GM19467 (cell line): ENCODE results near the gene SHISA5.
A peak's percentile ranks its signal among the peaks of the same experiment; 100 is the strongest.
"Not testable (repeated sequence)": the region's sequence is repeated elsewhere in the genome, so short reads cannot be mapped to it uniquely, and the experiment has no call there.

ENCODE experiments used
- ATAC-seq: cut with Tn5 transposase; IDR thresholded peaks from one replicate; pipeline ENCODE4 v1.9.1; 2021; ENCODE audit warnings: mild to moderate bottlenecking, moderate library complexity; ENCODE audit not compliant: unreplicated experiment

The SHISA5 gene

DNA sequence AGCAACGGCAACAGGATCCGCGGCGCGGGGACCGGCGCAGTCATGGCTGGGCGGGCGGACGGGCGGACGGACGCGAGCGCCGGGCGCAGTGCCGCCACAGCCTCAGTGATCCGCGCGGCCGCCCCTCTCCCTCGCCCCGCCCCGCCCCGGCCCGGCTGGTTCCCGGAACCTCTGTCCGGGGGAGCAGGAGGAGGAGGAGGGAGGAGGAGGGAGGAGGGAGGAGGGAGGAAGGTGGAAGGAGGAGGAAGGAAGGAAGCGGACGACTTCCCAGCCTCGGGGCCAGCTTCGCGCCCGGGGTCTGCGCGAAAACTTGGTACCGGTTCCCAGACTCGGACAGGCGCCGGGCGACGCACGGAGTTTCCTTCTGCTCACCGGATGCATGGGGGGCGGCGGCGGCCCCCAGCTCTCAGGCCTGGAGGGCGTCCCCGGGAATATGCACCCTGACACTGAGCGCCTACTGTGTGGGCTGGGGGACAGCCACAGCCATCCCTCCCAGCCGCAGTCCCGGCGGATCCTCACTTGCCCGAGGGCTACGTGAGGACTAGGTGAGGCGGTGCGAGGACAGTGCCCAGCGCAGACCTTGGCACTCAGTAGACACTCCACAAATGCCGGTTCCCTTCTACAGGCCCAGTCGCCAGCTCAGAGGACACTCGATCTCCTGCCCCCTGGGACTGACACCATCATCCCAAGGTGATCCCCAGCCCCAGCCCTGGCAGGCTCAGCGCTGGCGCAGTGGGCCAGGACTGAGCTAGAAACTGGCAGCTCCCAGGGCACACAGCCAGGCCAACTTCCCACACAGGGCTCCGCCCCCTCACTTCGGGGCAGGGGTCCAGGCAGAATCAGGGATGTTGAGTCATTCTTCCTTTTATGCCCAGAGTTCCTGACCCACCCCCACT, at the start of gene SHISA5:
SHISA5 (minus strand) TSS at position 124 of the 896 bp plus-strand sequence; CDS start at position 44, 80 bp downstream.
- ATAC-seq = no peak

DNA sequence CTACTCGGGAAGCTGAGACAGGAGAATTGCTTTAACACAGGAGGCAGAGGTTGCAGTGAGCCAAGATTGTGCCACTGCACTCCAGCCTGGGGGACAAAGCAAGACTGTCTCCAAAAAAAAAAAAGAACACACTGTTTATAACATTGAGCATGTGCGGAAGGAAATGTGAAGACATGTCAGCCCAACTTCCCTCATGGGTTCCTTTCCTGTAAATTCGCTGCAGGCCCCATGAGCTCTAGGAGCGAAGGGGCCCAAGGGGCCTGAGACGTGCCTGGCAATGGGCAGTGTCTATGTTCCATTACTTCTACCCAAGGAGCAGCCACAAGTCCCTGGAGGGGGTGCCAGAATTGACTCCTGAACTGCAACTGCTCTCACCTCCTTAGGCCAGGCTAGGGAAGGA, 49.4 kb upstream of the SHISA5 start:
- no peak for ATAC-seq

DNA sequence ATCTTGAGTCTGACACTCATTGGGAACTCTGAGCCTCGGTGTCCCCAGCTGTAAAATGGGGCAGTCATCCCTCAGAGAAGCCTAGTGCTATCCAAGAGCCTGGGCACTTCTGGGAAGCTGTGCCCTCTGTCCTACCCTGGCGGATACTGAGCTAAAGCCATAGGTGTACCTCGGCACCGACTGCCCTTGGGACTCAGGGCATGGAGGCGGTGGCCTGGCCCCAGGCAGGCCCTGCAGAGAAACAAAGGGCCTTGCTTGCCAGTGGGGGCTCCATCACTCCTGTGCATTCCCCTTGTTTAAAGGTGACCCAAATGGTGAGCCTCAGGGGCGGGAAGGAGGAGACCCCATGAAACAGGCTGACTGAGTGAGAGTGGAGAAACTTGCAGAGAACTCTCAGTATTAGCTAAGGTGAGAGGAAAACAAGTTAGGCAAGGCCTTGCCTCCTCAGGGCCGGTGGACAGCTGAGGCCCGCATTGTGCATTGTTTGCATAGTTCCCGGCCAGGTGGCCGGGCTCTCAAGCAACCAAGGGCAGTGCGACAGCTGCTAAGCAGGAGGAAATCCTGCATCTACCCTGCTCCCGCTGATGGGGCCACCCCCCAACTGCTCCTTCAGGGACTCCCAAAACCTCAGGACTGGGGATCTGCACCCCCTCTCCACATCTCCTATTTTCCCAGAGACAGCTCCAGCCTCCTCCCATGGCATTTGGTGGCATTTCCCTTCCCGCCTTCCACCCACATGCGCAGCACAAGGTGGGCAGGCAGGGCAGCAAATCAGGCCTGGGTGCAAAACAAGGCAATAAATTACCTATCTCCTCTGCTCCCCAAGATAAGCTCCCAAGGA, 48.4 kb upstream of the SHISA5 start:
- ATAC-seq = no peak

DNA sequence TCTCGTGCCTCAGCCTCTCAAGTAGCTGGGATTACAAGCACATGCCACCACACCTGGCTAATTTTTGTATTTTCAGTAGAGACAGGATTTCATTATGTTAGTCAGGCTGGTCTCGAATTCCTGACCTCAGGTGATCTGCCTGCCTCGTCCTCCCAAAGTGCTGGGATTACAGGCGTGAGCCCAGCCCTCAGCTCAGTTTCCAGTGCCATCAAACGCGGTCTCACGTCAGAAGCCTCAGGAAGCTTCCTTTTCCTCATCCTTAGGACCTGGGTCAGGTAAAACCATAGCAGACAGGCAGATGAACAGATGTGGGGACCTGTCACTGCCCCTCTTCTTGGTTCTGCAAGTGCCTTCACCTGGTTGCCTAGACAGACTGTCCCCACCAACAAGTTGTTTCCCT, 47.7 kb upstream of the SHISA5 start:
- not testable (repeated sequence) for ATAC-seq

DNA sequence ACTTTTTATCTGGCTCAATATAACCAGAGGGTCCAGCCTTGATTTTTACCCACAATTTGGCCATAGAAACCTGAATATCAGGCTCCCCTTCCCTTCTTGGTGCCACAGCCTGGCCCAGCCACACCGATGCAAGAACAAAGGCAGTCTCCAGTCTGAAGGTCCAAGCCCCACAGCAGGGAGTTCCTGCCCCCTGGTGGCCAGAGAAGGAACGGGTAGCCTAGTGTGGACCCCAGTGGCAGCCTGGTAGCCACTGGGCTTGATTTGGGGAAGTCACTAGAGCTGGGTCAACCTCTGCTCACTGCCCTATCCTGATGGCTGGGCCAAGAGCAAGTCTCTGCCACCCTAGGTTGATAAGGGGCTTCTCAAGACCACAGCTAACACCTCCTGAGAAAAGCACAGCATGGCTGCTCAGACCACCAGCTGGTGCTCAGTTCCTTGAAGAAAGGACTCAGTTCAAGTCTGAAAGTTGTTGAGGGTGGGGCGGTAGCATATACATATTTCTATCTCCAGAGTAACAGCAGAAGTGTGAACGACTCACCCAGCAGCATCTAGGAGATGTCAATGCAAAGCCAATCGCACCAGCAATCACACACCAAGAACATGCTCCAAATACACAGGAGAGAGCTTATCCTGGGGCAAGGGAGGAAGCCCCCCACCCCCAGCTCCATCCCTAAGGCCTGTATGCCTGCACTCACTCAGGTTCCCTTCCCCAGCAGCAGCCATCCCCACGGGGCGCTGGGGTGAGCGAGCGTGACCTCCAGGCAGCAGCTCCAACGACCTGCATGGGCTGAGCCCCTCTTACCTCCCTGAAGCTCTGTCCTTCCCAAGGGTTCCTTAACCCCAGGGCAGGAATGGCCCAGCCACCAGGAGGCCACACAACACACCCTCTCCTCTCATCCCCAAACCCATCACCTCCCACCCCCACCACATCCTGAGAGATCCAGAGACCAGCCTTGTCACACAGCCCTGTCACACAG, 45.0 kb upstream of the SHISA5 start:
- ATAC-seq = peak; percentile 65

DNA sequence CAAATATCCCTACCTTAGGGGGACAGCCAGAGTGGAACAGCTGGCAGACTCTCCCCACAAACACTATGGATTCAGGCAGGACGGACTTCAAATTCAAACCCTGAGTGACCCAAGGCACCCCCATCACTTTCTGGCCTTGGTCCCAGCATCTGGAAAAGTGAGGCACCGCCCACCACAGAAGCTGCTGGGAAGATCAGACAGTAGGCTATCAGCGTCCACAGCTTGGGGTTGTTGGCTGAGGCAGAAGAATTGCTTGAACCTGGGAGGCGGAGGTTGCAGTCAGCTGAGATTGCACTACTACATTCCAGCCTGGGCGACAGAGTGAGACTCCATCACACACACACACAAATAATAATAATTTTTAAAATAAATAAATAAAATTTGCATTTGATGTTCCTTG, 44.2 kb upstream of the SHISA5 start:
- no peak for ATAC-seq

- no peak for ATAC-seq
Observed at GRCh38 chr3:48546203-48546829, 42.3 kb upstream of the SHISA5 start.

DNA sequence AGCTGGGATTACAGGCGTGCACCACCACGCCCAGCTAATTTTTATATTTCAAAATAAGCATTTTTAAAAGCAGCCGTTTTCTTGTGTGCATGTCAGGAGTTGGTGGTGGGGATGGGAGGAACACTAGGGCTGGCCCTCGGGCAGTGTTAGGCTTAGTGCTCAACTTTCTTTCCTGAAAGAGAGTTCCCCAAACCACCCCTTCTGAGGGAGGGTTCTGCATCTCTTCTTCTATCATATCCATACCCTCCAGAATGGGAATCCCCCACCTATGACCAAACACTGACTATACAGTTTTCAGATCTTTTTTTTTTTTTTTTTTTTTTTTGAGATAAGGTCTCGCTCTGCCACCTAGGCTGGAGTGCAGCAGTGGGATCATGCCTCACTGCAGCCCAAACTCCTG, 40.2 kb upstream of the SHISA5 start:
- ATAC-seq = no peak

- no peak for ATAC-seq
Observed at GRCh38 chr3:48543271-48543866, 39.4 kb upstream of the SHISA5 start.

GRCh38 chr3:48538451-48538850, 34.5 kb upstream of the SHISA5 start:
- no peak for ATAC-seq

DNA sequence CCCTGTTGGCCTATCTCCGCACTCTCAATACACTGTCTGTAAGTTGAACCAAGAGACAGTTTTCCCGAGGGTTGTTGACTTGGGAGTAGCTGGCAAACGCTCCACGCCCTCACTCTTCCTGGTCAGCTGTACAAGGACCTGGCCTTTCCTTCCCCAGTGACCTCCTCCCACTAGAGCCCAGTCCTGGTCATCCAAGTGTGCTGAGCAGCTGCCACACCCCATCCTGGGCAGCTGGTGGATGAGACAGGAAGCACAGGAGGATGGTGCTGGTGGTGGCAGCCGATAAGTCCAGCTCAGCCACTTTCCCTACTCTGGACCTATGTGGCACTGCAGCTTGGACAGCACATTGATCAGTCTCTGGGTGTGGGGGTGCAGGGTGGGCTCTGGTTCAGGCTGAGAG, 32.8 kb upstream of the SHISA5 start:
- ATAC-seq = no peak

DNA sequence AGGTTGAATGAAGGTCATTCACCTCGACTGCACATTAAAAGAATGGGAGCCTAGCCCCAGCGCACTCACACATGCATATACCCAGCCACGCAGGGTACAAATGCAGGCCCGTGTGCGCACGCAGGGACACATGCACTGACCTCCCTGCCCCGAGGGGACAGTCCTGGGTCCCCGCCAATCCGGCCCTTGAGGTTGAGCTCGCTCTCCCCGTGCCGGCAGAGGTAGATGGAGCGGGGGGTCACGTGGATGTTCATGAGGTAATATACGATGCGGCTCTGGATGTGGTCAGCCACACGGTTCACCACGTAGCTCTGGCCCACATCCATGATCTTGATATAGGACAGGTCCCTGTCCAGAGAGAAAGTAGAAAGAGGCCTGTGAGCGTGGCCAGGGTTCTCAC, 32.1 kb upstream of the SHISA5 start:
- ATAC-seq = no peak

GRCh38 chr3:48535578-48535977, 31.6 kb upstream of the SHISA5 start:
- no peak for ATAC-seq

- no peak for ATAC-seq
Observed at GRCh38 chr3:48532977-48533337, 29.0 kb upstream of the SHISA5 start.

DNA sequence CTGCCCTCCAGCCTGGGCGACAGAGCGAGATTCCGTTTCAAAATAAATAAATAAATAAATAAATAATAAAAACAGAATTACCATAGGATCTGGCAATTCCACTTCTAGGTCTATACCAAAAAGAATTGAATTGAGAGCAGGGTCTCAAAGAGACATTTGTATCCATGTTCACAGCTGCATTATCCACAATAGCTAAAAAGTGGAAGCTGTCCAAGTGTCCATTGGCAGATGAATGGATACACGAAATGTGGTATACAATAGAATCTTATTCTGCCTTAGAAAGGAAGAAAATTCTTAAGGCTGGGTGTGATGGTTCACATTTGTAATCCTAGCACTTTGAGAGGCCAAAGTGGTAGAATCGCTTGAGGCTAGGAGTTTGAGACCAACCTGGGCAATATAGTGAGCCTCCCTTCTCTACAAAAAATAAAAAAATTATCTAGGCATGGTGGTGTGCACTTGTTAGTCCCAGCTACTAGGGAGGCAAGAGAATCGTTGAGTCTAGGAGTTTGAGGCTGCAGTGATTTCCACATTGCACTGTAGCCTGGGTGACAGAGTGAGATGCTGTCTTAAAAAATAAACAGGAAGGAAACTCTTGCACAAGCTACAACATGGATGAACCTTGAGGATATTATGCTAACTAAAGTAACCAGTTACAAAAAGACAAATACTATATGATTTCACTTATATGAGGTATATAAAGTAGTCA, 28.4 kb upstream of the SHISA5 start:
- no peak for ATAC-seq

- ATAC-seq = not testable (repeated sequence)
Observed at GRCh38 chr3:48530701-48531100, 26.7 kb upstream of the SHISA5 start.

- no peak for ATAC-seq
Observed at GRCh38 chr3:48528754-48529153, 24.8 kb upstream of the SHISA5 start.

DNA sequence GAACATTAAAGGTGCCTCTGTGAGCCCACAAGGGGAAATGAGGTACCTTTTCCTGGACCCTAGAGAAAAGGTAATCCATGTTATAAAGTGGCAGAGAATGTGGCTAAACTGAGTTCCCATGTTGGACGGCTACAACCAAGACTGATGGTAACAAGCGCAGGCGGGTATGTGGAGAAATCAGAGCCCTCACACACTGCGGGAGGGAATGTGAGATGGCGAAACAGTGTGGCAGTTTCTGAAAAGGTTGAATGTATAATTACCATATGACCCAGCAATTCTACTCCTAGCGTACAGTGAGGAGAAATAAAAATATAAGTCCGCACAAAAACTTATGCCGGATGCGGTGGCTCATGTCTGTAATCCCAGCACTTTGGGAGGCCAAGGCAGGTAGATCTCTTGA, 24.1 kb upstream of the SHISA5 start:
- no peak for ATAC-seq

DNA sequence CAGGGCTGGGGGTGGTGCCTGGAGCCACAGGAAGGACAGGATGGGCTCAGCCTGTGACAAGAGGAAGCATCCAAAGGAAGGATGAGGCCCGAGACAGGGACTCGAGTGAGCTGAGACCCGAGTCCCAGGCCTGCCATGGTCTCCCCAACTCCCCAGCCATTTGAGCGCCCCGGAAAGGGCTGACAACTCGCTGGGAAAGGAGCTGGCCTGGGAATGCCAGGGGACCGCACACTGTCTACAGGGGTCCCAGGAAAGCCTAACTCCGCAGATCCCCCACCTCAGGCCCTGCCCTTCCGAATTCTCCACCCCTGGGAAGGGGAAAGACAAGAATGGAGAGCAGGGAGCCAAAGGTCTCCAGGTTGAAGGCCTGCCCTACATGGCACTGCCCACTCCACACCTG, 21.0 kb upstream of the SHISA5 start:
- no peak for ATAC-seq
